ENCODE results near the gene DPYSL4. TPM values are rescaled to one million over a fixed set of nuclear protein-coding genes. Genes with fewer than 3 reads are reported as not detected.

DPYSL4 gene
- total RNA-seq, 2 donors from 2014 or later = 4.8 to 9.9 TPM

DNA sequence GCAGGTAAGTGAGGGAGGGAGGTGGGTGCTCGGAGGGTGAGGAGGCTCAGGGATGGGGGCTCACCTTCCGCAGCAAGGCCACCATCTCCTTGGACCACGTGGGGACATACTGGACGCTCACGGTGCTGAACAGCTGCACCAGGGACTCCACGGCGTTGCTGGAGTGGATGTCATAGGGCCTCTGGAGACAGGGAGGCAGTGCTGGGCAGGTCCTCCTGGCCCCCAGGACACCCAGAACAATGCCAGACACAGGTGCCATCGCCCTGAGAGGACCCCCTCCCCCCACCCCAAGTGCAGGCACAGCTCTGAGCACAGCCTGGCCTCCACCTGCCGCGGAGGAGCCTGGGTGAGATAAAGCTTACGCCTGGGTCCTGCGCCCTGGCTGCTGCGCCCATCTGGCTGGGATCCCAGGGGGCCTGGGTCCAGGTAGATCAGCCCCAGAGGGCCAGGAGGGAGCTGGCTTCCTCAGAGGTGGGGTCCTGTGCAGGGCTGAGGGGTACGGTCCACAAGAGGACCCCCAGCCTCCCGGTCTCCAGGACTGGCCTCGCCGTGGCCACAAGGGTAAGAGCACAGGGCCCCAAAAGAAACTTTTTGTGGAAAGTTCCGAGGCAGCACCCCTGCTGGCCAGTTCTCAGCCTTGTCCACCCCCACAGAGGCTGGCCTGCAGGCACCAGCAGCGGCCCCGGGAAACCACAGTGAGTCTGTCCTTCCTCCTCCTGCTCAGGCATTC is 37.8 kb downstream of the DPYSL4 start:
- ATAC-seq (replicated peaks in 1 of 2) (no peak), DNase-seq (no peak)
- H3K36me3 Mint-ChIP-seq (ENCODE audit: insufficient read depth in 2 of 2) = no peaks in the 10 kb centered on the region
- no peaks in the 10 kb centered on the region for H3K9me3 Mint-ChIP-seq
- H3K27ac Mint-ChIP-seq = no peak overlapping the region
- no peaks in the 10 kb centered on the region for H3K27me3 Mint-ChIP-seq (ENCODE audit: low read depth)
- peaks cover 3% of the 10 kb centered on the region for H3K4me1 Mint-ChIP-seq (ENCODE audit: low read depth)
- no peak overlapping the region for H3K4me3 Mint-ChIP-seq

DNA sequence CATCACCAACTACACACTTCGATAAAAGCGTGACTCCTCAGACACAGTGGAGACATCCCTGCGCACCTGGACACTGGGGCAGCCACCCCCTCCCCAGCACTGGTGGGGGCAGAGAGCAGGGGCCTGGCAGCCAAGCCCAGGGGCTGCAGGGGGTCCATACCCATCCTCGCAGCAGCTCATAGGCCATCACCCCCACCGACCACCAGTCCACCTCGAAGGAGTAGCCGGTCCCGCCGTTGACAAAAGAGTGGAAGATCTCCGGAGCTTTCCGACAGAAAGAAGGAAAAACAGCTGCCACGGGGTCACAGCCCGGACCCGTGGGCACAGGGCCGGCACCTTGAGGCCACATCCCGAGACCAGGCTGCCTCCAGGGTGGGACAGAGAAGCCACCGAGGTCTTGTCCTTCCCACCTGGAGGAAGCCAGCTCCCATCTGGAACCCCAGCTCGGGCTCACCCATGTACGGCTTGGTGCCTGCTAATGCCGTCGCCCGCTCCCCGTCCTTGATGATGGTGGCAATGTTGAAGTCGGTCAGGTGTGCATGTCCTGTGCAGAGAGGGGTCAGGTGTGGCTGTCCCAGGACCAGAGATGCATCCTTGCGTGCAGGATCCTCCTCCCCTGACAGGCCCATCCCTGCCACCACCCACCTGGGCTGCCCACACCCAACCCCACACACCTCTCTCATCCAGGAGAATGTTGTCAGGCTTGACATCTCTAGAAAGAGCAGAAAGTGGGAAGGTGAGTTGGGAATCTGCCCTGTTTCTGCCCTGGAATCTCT is 38.5 kb downstream of the DPYSL4 start:
- Mint-ChIP-seq H3K36me3 (ENCODE audit: insufficient read depth in 2 of 2) (no peaks in the 10 kb centered on the region), H3K9me3 (no peaks in the 10 kb centered on the region), H3K27me3 (ENCODE audit: low read depth) (no peaks in the 10 kb centered on the region), H3K27ac (no peak overlapping the region), H3K4me1 (ENCODE audit: low read depth) (peaks cover 11% of the 10 kb centered on the region), H3K4me3 (no peak overlapping the region)
- DNase-seq = no peak
- ATAC-seq (replicated peaks in 1 of 2) = no peak

GRCh38 chr10:132225849-132226205 is 39.1 kb downstream of the DPYSL4 start:
- DNase-seq (no peak), ATAC-seq (replicated peaks in 1 of 2) (no peak)
- H3K27ac Mint-ChIP-seq = no peak overlapping the region
- no peaks in the 10 kb centered on the region for H3K27me3 Mint-ChIP-seq (ENCODE audit: low read depth)
- H3K4me3 Mint-ChIP-seq = no peak overlapping the region
- no peaks in the 10 kb centered on the region for H3K9me3 Mint-ChIP-seq
- no peaks in the 10 kb centered on the region for H3K36me3 Mint-ChIP-seq (ENCODE audit: insufficient read depth in 2 of 2)
- H3K4me1 Mint-ChIP-seq (ENCODE audit: low read depth) = peaks cover 11% of the 10 kb centered on the region

GRCh38 chr10:132226586-132227405 is 40.0 kb downstream of the DPYSL4 start:
- DNase-seq = no peak
- no peaks in the 10 kb centered on the region for H3K27me3 Mint-ChIP-seq (ENCODE audit: low read depth)
- H3K4me3 Mint-ChIP-seq = no peak overlapping the region
- no peaks in the 10 kb centered on the region for H3K36me3 Mint-ChIP-seq (ENCODE audit: insufficient read depth in 2 of 2)
- ATAC-seq (replicated peaks in 1 of 2) = no peak
- H3K4me1 Mint-ChIP-seq (ENCODE audit: low read depth) = peaks cover 17% of the 10 kb centered on the region
- no peak overlapping the region for H3K27ac Mint-ChIP-seq
- no peaks in the 10 kb centered on the region for H3K9me3 Mint-ChIP-seq

DNA sequence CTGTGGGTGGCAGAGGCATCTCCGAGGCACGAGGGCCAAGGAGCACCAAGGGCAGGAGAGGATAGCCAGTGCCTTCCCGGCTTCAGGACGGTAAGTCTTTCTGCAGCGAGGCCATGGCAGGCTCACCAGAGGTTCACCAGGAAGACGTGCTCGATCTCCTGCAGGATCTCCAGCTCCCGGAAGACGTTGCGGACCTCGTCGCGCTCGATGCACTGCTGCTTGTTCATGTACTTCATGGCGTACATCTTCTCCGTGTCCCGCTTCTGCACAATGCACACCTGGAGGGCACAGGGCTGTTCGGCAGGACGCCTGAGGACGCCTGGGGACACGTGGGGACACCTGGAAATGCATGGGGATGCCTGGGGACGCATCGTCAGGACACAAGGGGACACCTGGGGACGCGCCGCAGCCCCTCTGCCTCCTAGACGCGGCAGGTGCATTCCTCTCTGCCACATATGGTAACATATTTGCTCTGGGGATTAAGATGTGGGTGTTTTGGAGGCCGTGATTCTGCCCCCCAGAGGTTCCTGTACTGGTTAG is 41.2 kb downstream of the DPYSL4 start:
- H3K27me3 Mint-ChIP-seq (ENCODE audit: low read depth) = no peaks in the 10 kb centered on the region
- peaks cover 28% of the 10 kb centered on the region for H3K4me1 Mint-ChIP-seq (ENCODE audit: low read depth)
- DNase-seq (no peak), ATAC-seq (replicated peaks in 1 of 2) (no peak)
- H3K4me3 Mint-ChIP-seq = no peak overlapping the region
- H3K27ac Mint-ChIP-seq = no peak overlapping the region
- no peaks in the 10 kb centered on the region for H3K9me3 Mint-ChIP-seq
- no peaks in the 10 kb centered on the region for H3K36me3 Mint-ChIP-seq (ENCODE audit: insufficient read depth in 2 of 2)

GRCh38 chr10:132228616-132229015 is 41.9 kb downstream of the DPYSL4 start:
- Mint-ChIP-seq H3K27ac (no peak overlapping the region), H3K27me3 (ENCODE audit: low read depth) (no peaks in the 10 kb centered on the region), H3K36me3 (ENCODE audit: insufficient read depth in 2 of 2) (no peaks in the 10 kb centered on the region), H3K4me1 (ENCODE audit: low read depth) (peaks cover 30% of the 10 kb centered on the region), H3K9me3 (no peaks in the 10 kb centered on the region), H3K4me3 (no peak overlapping the region)
- no peak for DNase-seq
- no peak for ATAC-seq (replicated peaks in 1 of 2)

GRCh38 chr10:132229096-132229495 is 42.3 kb downstream of the DPYSL4 start:
- Mint-ChIP-seq H3K9me3 (no peaks in the 10 kb centered on the region), H3K36me3 (ENCODE audit: insufficient read depth in 2 of 2) (no peaks in the 10 kb centered on the region), H3K4me3 (peak overlapping the region in 1 of 2 donors; percentile 84), H3K27ac (no peak overlapping the region), H3K27me3 (ENCODE audit: low read depth) (no peaks in the 10 kb centered on the region), H3K4me1 (ENCODE audit: low read depth) (peaks cover 30% of the 10 kb centered on the region)
- DNase-seq = no peak
- no peak for ATAC-seq (replicated peaks in 1 of 2)

- Mint-ChIP-seq H3K27me3 (ENCODE audit: low read depth) (no peaks in the 10 kb centered on the region), H3K4me3 (peak overlapping the region; percentile 68 to 84), H3K9me3 (no peaks in the 10 kb centered on the region), H3K36me3 (ENCODE audit: insufficient read depth in 2 of 2) (no peaks in the 10 kb centered on the region), H3K27ac (peak overlapping the region; percentile 22), H3K4me1 (ENCODE audit: low read depth) (peaks cover 30% of the 10 kb centered on the region)
- DNase-seq = peak; percentile 38 to 45
- peak; percentile 45 to 65 for ATAC-seq (replicated peaks in 1 of 2)
Measured at GRCh38 chr10:132229834-132230556, 43.2 kb downstream of the DPYSL4 start.

DNA sequence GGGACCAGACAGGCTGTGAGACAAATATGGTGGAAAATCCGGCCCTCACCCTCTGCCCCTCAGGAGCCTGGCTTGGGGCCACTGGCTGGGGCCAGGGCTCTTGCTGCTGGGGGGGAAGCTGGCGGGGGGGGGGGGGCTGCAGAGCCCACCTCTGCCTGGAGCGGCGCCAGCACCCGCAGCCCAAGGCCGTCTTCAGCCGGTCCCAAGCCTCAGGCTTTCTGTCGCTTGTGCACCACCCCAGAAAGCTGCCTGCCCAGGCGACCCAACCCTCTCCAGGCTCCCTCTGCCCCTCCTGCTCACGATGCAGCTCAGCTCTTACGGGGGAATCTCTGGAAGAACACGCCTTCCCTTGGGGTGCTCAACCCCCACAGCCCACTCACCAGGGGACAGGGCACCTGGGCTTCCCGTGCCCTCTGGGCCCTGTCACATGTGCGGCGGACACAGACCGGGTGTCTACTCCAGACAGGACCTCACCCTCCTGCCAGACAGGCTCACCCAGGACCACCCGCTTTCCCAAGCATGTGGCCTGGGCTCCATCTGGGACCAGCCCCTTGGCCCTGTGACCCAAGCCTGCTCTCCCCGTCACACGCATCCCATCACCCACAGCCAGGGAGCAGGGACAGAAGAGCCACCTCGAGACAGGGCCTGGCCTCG is 43.9 kb downstream of the DPYSL4 start:
- Mint-ChIP-seq H3K4me3 (peak overlapping the region; percentile 68 to 84), H3K27ac (peak overlapping the region; percentile 36), H3K36me3 (ENCODE audit: insufficient read depth in 2 of 2) (no peaks in the 10 kb centered on the region)

DNA sequence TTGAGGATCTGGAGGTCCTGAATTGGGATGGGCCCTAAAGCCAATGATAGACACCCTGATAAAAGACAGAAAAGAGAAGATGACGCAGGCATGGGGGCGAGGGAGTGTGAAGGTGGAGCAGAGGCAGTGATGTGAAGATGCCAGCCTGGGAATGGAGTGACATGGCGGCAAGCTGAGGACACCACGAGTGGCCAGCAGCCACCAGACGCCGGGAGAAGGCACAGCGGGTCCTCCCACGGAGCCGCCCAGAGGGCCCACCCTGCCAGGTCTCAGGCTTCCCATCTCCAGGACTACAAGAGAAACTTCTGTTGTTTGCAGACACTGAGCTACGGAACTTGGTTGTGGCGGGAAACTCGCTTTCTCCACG is 44.9 kb downstream of the DPYSL4 start:
- no peak overlapping the region for H3K27ac Mint-ChIP-seq
- ATAC-seq (replicated peaks in 1 of 2) = no peak

More for the DNA sequence above, 43.9 kb downstream of the DPYSL4 start:
- peaks cover 30% of the 10 kb centered on the region for H3K4me1 Mint-ChIP-seq (ENCODE audit: low read depth)
- ATAC-seq (replicated peaks in 1 of 2) (no peak), DNase-seq (no peak)
- H3K27me3 Mint-ChIP-seq (ENCODE audit: low read depth) = no peaks in the 10 kb centered on the region
- no peaks in the 10 kb centered on the region for H3K9me3 Mint-ChIP-seq

DNA sequence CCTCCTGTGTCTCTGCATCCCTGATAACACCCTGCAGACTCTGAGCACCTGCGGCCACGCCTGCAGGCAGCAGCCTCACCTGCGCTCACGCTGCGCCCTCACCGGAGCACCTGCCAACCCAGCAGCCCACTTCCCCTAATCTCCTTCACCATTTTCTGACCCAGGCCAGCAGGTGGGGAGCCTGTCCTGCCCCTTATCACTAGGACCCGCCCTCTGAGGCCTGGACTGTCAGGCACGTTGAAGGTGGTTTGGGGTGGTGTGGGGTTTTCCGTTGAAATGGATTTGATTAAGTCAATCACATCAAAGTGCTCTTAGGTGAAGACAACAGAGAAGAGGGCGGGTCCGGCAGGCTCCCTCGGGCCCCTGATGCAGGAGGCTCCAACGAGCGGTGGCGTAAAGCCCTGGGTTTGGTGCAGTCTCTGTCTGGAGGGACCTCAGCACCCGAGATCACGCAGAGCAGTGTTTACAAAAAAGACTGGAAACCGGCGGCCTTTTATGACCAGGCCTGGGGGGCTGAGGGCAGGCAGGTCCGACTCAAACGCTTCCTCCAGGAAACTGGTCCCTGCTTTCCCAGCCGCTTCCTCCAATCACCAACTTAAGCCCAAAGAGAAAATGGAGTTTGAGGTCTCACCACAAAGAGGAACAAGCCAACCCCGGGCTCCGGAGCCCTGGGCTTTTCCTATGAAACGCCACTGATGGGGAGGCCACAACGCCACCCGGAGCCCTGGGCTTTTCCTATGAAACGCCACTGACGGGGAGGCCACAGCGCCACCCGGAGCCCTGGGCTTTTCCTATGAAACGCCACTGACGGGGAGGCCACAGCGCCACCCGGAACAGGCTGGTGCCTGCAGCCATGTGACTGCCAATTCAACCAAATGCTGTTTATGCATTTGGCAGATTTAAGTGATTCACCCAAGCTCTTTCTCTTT is 45.5 kb downstream of the DPYSL4 start:
- no peaks in the 10 kb centered on the region for H3K36me3 Mint-ChIP-seq (ENCODE audit: insufficient read depth in 2 of 2)
- no peaks in the 10 kb centered on the region for H3K27me3 Mint-ChIP-seq (ENCODE audit: low read depth)
- H3K4me1 Mint-ChIP-seq (ENCODE audit: low read depth) = peaks cover 30% of the 10 kb centered on the region
- H3K9me3 Mint-ChIP-seq = no peaks in the 10 kb centered on the region
- DNase-seq = peak; percentile 39
- peak; percentile 54 to 59 for ATAC-seq (replicated peaks in 1 of 2)
- peak overlapping the region; percentile 89 for H3K27ac Mint-ChIP-seq
- peak overlapping the region; percentile 63 to 76 for H3K4me3 Mint-ChIP-seq

More for the DNA sequence above, 44.9 kb downstream of the DPYSL4 start:
- DNase-seq = no peak
- Mint-ChIP-seq H3K27me3 (ENCODE audit: low read depth) (no peaks in the 10 kb centered on the region), H3K36me3 (ENCODE audit: insufficient read depth in 2 of 2) (no peaks in the 10 kb centered on the region), H3K9me3 (no peaks in the 10 kb centered on the region), H3K4me1 (ENCODE audit: low read depth) (peaks cover 30% of the 10 kb centered on the region), H3K4me3 (peak overlapping the region in 1 of 2 donors; percentile 55)

Data from activated T-cell treated with anti-CD3 and anti-CD28 coated beads, Interleukin-2, amount 50 U/mL, for 72 hours (primary cell).